Sciatic nerve (tissue), 2 donors: ENCODE data around the gene CES4A. TPM values are rescaled to one million over a fixed set of nuclear protein-coding genes. Genes with fewer than 3 reads are reported as not detected.
A peak's percentile ranks its signal among the peaks of the same experiment; 100 is the strongest.
"Not testable (repeated sequence)": the region's sequence is repeated elsewhere in the genome, so short reads cannot be mapped to it uniquely, and the experiment has no call there.

Experiments used
- ATAC-seq: fragments of 200-7000 bp; cut with Tn5 transposase; one replicate; pipeline ENCODE4 v1.9.1; 2020; ENCODE audit warnings: mild to moderate bottlenecking, moderate library complexity
- DNase-seq: peaks from one replicate; pipeline ENCODE4 v3.0.0-alpha.2; 2020; ENCODE audit warnings: low spot score
- intact Hi-C: fragments of 100-400 bp; cut with DNase I; formaldehyde crosslinking; loops from one replicate; pipeline ENCODE4 v1.14.2; 2022
- total RNA-seq: library from RNA; stranded (reverse); fragmentation: NEBNext Ultra II Directional; extraction: Animal tissue kit (Norgen Biotek cat#: 25700); gene quantifications from one replicate; pipeline ENCODE4 v1.2.1, GENCODE V29; 2021
- donor health status: DM: no; HTN: no; CAD: no.
- donor health status: DM: no; HTN: no; CAD: no.

CES4A gene
- total RNA-seq, 1 donor from 2014 or later = 13.2 TPM

- DNase-seq (peak; percentile 84), ATAC-seq (peak; percentile 78)
- intact Hi-C loops = no loop called here
Measured at GRCh38 chr16:66954097-66954659, 34.2 kb upstream of the CES4A start.

GRCh38 chr16:66955363-66956153, 32.8 kb upstream of the CES4A start:
- DNase-seq, ATAC-seq, intact Hi-C loops: not testable (repeated sequence)

DNA sequence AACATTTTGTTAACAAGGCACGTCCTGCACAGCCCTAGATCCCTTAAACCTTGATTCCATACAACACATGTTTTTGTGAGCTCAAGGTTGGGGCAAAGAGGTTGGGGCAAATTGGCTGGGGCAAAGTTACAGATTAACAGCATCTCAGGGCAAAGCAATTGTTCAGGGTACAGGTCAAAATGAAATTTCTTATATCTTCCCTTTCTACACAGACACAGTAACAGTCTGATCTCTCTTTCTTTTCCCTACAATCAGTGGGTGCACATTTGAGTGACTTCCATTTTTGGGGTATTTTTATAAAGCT, 32.3 kb upstream of the CES4A start:
- DNase-seq, ATAC-seq, intact Hi-C loops: not testable (repeated sequence)

DNA sequence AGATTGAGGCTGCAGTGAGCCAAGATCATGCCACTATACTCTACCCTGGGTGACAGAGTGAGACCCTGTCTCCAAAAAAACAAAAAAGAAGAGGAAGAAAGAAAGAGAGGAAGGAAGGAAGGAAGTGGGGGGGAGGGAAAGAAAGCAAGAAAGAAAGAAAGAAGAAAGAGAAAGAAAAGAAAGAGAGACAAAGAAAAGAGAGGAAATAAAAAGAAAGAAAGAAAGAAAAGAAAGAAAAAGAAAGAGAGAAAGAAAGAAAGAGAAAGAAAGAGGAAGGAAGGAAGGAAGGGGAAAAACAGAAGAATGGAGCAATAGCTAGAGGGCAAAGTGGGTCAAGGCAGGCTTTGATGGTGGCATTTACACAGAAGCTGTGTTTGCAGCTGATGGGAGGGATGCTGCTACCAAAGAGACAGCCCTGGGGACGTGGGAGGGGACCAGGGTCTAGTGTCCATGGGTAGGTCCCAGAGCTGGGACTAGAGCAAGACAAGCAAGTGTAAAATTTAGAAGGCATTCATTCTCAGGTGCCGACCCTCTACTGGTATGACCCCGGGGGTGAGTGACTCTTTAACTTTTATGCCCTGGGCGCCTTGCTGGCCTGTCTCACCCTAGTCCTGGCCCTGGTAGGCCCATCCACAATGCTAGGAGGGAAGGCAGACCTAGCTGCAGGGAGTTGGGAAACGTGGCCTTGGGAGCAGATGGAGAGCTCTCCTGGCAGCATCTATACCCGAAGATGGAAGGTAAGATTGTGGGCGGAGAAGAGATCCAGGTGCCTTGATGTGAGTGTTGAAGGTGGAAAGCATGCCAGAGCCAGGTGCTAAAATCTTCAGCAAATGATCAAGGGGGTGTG, 29.3 kb upstream of the CES4A start:
- ATAC-seq (no peak), DNase-seq (no peak)
- intact Hi-C loops = no loop called here

GRCh38 chr16:66959704-66960161, 28.7 kb upstream of the CES4A start:
- DNase-seq (no peak), ATAC-seq (peak; percentile 42)
- intact Hi-C loops = no loop called here

DNA sequence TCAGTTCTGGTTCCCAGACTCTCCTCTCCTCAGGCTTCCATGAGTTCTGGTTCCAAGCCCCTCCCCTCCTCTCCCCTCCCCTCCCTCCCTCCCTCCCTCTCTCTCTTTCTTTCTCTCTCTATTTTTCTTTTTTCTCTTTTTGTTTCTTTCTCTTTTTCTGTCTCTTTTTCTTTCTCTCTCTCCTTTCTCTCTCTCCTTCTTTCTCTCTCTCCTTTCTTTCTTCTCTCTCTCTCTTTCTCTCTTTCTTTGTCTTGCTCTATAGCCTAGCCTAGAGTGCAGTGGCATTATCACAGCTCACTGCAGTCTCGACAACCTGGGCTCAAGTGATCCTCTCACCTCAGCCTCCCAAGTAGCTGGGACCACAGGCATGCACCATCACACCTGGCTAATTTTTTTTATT, 28.1 kb upstream of the CES4A start:
- DNase-seq = no peak
- intact Hi-C loops = no loop called here
- no peak for ATAC-seq

DNA sequence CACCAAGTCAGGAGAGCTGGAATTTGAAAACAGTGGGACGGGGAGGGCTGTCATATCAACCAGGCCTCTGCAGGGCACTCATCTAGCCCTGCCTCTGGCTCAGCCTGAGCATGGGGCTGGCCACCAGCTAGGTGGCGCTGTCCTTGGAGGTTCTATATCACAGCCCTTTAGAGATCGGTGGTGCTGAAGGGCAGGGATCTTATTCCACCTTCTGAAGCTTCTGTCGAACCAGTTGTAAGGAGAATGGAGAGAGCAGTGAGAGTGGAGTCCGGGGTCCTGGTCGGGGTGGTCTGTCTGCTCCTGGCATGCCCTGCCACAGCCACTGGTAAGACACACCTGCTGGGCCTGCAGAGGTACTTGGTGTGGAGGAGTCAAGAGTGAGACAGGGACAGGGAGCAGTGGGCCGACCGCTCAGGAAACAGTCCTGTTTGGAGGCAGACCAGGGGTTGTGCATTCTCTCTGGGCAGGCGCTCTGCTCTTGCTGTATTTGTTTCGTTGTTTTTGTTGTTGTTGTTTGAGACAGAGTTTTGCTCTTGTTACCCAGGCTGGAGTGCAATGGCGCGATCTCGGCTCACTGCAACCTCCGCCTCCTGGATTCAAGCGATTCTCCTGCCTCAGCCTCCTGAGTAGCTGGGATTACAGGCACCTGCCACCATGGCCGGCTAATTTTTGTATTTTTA, 27.2 kb upstream of the CES4A start, which contains the start of gene CES3:
Gene CES3, plus strand, starts transcription at position 202 of the 680 bp plus-strand sequence. Its CDS starts 42 bp downstream, at position 244.
- DNase-seq = no peak
- ATAC-seq = peak; percentile 51

GRCh38 chr16:66961914-66962313, 26.5 kb upstream of the CES4A start:
- no peak for ATAC-seq
- no peak for DNase-seq
- intact Hi-C loops = no loop called here

More for the DNA sequence above, 27.2 kb upstream of the CES4A start, which contains the start of gene CES3:
- intact Hi-C loops = no loop called here

- DNase-seq = no peak
- no peak for ATAC-seq
- intact Hi-C loops = no loop called here
Measured at GRCh38 chr16:66964049-66964448, 24.3 kb upstream of the CES4A start.

DNA sequence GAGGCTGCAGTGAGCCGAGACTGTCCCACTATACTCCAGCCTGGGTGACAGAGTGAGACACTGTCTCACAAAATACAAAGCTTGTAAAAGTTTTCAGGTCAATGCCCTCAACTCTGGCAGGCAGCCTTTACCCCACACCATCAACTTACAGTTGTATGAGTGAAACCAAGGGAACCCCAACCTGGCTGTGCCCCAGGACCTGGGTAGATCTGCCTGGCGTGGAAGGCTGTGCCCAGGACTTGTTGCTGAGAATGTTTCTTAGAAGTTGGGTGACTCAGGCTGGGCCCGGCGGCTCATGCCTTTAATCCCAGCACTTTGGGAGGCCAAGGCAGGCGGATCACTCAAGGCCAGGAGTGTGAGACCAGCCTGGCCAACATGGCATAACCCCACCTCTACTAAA, 19.5 kb upstream of the CES4A start:
- intact Hi-C loops = no loop called here
- DNase-seq (no peak), ATAC-seq (no peak)

GRCh38 chr16:66970775-66971720, 17.3 kb upstream of the CES4A start:
- no peak for ATAC-seq
- no peak for DNase-seq
- intact Hi-C loops = no loop called here

GRCh38 chr16:66972983-66973382, 15.4 kb upstream of the CES4A start:
- ATAC-seq = no peak
- intact Hi-C loops = no loop called here
- no peak for DNase-seq

- intact Hi-C loops = no loop called here
- no peak for ATAC-seq
- no peak for DNase-seq
Measured at GRCh38 chr16:66973716-66974115, 14.7 kb upstream of the CES4A start.

DNA sequence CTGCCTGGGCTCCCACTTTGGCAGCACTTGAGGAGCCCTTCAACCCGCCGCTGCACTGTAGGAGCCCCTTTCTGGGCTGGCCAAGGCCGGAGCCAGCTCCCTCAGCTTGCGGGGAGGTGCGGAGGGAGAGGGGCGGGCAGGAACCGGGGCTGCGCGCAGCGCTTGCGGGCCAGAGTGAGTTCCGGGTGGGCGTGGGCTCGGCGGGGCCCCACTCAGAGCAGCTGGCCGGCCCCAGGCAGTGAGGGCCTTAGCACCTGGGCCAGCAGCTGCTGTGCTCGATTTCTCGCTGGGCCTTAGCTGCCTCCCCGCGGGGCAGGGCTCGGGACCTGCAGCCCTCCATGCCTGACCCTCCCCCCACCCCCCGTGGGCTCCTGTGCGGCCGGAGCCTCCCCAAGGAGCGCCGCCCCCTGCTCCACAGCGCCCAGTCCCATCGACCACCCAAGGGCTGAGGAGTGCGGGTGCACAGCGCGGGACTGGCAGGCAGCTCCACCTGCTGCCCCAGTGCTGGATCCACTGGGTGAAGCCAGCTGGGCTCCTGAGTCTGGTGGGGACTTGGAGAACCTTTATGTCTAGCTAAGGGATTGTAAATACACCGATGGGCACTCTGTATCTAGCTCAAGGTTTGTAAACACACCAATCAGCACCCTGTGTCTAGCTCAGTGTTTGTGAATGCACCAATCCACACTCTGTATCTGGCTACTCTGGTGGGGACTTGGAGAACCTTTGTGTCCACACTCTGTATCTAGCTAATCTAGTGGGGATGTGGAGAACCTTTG, 14.0 kb upstream of the CES4A start:
- intact Hi-C loops, DNase-seq, ATAC-seq: not testable (repeated sequence)

GRCh38 chr16:66974932-66975246, 13.5 kb upstream of the CES4A start:
- DNase-seq, ATAC-seq, intact Hi-C loops: not testable (repeated sequence)

- DNase-seq = no peak
- intact Hi-C loops = no loop called here
- no peak for ATAC-seq
Measured at GRCh38 chr16:66975302-66975893, 13.0 kb upstream of the CES4A start.

DNA sequence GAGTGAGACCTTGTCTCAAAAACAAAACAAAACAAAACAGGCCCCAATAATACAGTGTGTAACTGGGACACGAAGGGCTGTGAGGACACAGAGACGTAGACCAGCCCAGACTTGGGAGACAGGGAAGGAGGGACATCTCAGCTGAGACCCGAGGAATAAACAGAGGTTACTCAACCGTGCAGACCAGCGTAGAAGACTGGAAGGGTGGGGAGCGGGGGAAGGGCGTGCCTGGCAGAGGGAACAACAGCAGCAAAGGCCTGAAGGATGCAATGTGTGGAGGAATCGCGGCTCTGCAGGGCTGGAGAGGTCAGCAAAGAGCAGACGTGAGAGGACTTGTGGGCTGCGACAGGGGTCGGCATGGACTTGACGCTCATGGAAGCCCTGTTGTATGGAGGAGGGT, 11.6 kb upstream of the CES4A start:
- no peak for ATAC-seq
- DNase-seq = no peak
- intact Hi-C loops = loop anchor here (2.0 kb wide), 1 partner anchor 178 kb away; no protein-coding TSS in a partner anchor
